A172 (cell line): ENCODE data around the gene PDLIM7. TPM values are rescaled to one million over a fixed set of nuclear protein-coding genes. Genes with fewer than 3 reads are reported as not detected.
"Not testable (repeated sequence)": the region's sequence is repeated elsewhere in the genome, so short reads cannot be mapped to it uniquely, and the experiment has no call there.

Source experiments
- DNase-seq: peaks from one replicate; pipeline ENCODE4 v3.0.0-alpha.2; 2015; ENCODE audit warnings: low spot score
- total RNA-seq: library from RNA; depleted of rRNA; stranded (reverse); fragments of >200 nt; shearing (Covaris generic); gene quantifications from 2 replicates; pipeline ENCODE4 v1.2.3, GENCODE V29; 2014

The PDLIM7 gene
- total RNA-seq, 1 experiment from 2014 or later, result 189 TPM

GRCh38 chr5:177490992-177491391, 6.4 kb downstream of the PDLIM7 start:
- DNase-seq, result no peak

DNA sequence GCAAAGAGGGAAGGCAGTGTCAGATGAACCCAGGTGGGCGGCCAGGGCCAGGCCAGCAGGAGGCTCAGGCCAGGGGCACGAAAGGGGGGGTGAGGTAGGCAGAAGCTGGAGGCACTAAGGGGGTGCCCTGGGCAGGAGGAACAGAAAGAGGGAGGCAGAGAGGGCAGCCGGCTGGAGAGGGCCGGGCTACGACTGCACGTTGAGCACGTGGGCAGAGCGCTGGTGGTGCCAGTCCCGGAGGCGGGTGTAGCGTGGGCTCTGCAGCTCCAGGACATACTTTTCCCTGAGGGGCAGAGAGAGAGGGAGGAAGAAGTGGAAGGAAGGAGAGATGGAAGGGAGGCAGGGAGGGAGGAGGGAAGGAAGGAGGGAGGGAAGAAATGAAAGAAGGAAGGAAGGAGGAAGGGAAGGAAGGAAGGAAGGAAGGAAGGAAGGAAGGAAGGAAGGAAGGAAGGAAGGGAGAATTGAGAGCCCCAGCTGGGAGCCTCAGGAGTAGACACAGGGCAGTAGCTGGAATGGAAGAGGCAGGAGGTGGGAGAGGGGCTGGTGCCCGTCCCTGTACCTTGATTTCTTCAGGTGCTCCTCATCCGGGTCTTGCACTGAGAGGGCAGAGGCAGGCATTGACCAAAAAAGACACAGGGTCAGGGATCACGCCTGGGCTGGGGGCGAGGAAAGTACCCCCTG, 7.0 kb downstream of the PDLIM7 start:
- no peak for DNase-seq

DNA sequence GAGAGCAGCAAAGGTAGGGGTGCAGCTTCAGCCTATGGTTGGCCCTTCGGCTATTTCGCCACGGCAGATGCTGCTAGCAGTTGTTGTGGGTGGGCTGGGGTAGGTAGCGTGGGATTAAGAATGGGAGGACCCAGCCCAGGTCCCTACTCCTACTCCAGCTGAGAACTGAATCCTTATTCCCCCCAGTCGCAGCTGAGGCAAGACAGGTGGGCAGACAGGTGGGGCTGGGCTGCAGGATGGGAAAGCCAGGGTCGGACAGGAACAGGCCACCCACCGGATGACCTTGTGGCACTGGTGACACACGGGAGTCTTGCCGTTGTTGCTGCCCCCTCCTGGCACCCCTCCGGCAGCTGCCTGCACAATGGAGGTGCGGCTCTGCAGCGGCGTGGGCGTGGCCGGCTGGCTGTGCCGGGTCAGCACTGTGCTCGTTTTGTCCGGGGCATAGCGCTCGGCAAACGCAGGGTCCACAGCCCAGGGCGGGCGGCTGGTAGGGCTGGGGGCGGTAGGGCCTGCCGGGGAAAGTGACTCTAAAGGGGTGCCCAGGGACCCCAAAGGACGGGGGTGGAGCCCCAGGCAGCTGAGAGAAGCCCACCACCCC, 8.2 kb downstream of the PDLIM7 start:
- DNase-seq, result no peak

GRCh38 chr5:177487975-177488374, 9.4 kb downstream of the PDLIM7 start:
- no peak for DNase-seq

DNA sequence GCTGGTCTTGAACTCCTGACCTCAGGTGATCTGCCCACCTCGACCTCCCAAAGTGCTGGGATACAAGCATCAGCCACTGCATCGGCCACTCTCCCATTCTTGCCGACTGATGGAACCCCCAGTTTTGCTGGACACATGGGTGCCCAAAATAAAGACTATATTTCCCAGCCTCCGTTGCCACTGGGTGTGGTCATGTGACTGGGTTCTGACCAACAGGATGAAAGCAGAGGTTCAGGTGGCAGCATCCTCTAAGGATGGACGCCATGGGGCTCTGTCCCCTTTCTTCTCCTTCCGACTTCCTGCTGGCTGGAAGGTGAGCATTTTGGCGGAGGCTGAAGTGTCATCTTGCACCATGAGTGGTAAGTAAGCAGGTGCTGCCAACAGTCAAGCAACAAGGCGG, 10.3 kb downstream of the PDLIM7 start:
- DNase-seq, result no peak

DNA sequence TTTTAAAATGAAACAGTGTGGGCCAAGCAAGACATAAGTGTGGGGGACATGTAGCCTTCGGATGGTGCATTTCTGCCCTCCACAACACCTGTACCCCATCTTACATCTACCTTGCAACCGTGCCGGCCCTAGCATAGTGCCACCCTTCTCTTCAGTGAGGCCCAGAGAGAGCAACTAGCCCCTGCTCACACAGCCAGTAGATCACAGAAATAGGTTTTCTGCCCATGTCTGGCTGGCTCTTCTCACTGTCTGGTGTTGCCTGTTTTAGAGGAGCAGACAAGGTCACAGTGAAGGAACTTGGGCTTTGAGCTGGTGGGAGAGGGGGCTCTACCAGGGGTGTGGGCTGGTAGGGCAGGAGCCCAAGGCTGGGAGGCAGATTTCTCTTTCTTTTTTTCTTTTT, 11.1 kb downstream of the PDLIM7 start:
- DNase-seq, result no peak

GRCh38 chr5:177485753-177486152, 11.7 kb downstream of the PDLIM7 start:
- DNase-seq, result not testable (repeated sequence)

- no peak for DNase-seq
Measured at GRCh38 chr5:177484902-177485549, 12.4 kb downstream of the PDLIM7 start.

GRCh38 chr5:177483994-177484901, 13.2 kb downstream of the PDLIM7 start:
- DNase-seq, result no peak

GRCh38 chr5:177483042-177483441, 14.4 kb downstream of the PDLIM7 start:
- DNase-seq, result no peak

GRCh38 chr5:177482359-177482795, 15.0 kb downstream of the PDLIM7 start:
- no peak for DNase-seq

- DNase-seq, result peak; percentile 49
Measured at GRCh38 chr5:177479774-177480173, 17.6 kb downstream of the PDLIM7 start.

- DNase-seq, result no peak
Measured at GRCh38 chr5:177478711-177479646, 18.4 kb downstream of the PDLIM7 start.

- no peak for DNase-seq
Measured at GRCh38 chr5:177477701-177478477, 19.5 kb downstream of the PDLIM7 start.

GRCh38 chr5:177476531-177477233, 20.7 kb downstream of the PDLIM7 start:
- peak; percentile 61 for DNase-seq

DNA sequence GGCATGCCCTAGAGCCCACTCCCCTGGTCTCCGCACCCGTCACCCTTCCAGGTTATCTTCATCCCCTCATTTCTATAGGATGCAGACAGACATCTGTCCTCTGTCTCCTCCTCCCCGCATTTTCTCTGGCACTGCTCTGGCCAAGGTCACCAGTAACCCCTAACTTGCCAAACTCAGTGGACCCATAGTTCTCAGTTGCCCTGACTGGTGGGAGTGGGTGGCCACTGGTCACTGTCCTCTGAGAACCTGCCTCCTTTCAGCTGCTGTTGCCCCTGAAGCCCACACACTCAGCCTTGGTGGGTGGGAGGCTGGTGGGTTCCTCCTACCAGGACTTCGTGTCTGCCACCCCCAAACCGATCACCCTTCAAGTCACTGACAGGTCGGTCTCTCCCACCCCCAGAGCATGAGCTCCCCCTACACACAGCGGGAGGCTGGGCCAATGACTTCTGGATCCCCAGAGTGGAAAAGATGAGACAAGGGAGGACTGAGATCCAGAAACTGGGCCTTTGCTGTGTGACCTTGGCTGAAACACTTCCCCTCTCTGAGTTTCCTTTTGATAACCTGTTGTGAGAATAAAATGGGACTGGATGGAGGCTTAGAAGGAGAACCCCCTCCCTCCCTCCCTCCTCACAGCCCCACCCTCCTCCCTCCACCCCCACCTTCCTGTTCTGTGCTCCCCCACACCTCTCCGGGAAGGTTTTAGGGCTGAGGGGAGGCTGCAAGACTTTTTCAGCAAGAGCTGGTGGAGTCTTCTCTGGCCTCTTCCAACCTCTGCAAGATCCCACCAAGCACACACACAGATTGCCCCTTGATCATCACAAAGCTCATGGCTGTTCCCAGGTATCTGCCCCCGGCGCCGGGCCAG, 21.6 kb downstream of the PDLIM7 start:
- DNase-seq, result no peak

- no peak for DNase-seq
Measured at GRCh38 chr5:177474846-177475562, 22.4 kb downstream of the PDLIM7 start.

- DNase-seq, result no peak
Measured at GRCh38 chr5:177474002-177474476, 23.4 kb downstream of the PDLIM7 start.
